IPS DF 4.7 (cell line): ENCODE data around the gene LRMDA.
"Not testable (repeated sequence)": the region's sequence is repeated elsewhere in the genome, so short reads cannot be mapped to it uniquely, and the experiment has no call there.

Source experiments
- DNase-seq: peaks from one replicate; pipeline ENCODE4 v3.0.0-alpha.2; 2013; ENCODE audit warnings: low spot score; ENCODE audit errors: extremely low read depth

The LRMDA gene

DNA sequence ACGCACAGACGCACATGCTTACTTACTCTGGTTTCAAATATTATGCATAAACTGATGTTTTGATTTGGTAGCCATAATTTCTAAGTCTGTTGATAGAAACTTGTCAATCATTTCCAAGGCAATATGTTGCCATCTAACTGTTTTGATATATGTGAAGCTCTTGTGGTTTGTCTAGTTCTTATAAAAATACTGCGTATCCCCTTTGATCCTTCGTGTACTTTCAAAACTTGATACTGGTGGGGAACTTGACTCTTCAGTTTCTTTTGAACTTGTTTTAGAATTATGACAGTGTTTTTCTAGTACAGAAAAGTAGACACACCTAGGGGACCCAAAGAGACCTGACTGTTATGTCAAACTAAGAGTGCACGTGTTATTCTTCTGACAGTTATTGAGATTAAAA is 708.0 kb downstream of the LRMDA start:
- DNase-seq: no peak

DNA sequence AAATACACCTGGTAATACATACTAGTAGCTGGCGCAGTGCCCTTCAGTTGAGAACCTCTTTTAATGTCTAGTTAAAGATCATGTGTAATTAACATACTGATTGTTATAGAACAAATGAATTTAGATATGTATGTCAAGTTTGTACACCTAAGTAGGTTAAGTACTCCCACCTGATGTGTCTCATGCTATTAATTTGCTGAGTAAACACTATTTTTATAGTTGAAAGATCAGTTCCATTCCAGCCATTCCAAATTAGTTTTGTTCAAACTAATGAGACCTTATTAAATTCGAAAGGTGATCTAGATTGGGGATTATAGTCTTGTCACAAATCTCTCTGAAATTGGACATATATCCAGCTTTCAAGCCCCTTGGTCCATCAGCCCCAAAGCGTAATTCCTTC is 710.0 kb downstream of the LRMDA start:
- DNase-seq: no peak

DNA sequence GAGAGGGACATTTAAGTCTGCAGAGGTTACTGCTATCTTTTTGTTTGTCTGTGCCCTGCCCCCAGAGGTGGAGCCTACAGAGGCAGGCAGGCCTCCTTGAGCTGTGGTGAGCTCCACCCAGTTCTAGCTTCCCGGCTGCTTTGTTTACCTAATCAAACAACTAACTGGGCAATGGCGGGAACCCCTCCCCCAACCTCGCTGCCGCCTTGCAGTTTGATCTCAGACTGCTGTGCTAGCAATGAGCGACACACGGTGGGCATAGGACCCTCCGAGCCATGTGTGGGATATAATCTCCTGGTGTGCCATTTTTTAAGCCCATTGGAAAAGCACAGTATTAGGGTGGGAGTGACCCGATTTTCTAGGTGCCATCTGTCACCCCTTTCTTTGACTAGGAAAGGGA is 716.8 kb downstream of the LRMDA start:
- not testable (repeated sequence) for DNase-seq

- DNase-seq: no peak
Observed at GRCh38 chr10:76149182-76149581, 717.8 kb downstream of the LRMDA start.

GRCh38 chr10:76149602-76150138 is 718.2 kb downstream of the LRMDA start:
- DNase-seq: no peak

GRCh38 chr10:76150139-76150875 is 718.9 kb downstream of the LRMDA start:
- no peak for DNase-seq

- no peak for DNase-seq
Observed at GRCh38 chr10:76150876-76151288, 719.5 kb downstream of the LRMDA start.

GRCh38 chr10:76152186-76152585 is 720.8 kb downstream of the LRMDA start:
- no peak for DNase-seq

- DNase-seq: no peak
Observed at GRCh38 chr10:76155961-76156360, 724.5 kb downstream of the LRMDA start.

DNA sequence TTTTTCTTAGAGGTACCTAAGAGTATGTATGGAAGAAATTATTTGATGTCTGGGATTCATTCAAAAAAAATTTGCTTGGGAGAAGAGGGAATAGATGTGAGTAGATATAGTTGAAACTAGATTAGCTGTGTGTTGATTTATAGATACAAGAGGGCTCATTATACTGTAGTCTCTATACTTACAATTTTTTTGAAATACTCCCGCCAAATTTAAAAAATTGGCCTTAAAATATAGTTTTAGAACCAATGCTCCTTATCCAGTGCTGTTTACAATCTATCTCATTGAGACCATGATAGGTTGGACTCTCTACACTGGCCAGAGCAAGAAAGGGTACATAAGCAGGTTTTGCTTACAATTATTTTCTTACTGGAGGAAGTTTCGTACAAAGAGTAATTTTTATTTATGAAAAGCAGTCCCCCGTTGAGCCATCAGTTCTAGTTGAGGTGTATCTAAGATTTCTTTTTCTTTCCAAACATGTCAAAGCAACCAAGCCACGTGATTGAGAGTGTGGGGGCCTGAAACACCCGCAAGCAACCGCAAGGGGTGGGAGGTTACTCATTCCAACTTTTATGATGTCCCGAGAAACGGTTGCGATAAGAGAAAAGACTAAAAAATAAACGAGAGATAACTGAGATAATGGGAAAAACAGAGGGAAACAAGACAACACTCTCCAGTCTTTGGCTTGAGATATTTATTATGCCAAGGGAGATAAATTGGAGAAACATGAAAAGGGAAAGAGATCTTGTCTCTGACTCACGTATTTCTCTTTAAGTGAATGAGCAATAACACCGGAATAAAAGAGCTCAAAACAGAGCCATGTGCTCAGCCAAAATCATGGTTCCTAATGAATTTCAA is 729.2 kb downstream of the LRMDA start:
- DNase-seq: no peak

DNA sequence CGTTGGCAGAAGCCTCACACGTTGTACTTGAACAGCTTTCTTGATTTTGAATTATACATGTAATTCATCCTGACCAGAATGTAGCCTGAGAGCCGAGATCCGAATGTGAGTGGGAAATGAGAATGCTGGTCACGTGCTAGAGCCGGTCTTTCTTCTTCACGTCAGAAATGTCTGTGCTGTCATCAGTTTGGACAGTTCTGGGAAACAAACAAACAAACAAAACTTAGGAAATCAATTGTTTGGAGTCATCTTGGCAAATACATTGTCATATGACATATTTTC is 729.8 kb downstream of the LRMDA start:
- DNase-seq: no peak

GRCh38 chr10:76168437-76168836 is 737.0 kb downstream of the LRMDA start:
- no peak for DNase-seq

- no peak for DNase-seq
Observed at GRCh38 chr10:76169246-76169645, 737.8 kb downstream of the LRMDA start.

- no peak for DNase-seq
Observed at GRCh38 chr10:76172020-76172419, 740.6 kb downstream of the LRMDA start.

GRCh38 chr10:76175533-76176165 is 744.2 kb downstream of the LRMDA start:
- DNase-seq: no peak

GRCh38 chr10:76176166-76176550 is 744.7 kb downstream of the LRMDA start:
- no peak for DNase-seq

- DNase-seq: no peak
Observed at GRCh38 chr10:76177936-76178335, 746.5 kb downstream of the LRMDA start.

GRCh38 chr10:76178532-76179292 is 747.3 kb downstream of the LRMDA start:
- no peak for DNase-seq

DNA sequence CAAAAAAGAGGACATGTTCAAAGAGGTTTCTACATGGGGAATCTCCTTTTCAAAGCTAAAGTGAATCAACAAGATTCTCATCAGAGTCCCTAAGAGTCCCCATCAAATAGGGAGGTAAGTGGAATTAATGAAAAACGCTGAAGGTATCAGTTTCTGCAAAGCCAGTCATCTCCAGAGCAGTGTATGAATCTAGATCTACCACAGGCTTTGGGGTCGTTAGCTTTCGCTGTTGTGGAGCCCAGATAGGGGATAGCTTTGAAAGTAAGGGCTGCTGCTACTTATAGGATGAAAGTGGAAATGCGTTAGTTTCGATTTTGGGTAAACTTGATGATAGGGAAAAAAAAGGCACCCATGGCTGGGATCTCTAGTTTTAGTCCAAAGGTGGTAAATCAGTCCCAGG is 748.4 kb downstream of the LRMDA start:
- no peak for DNase-seq

DNA sequence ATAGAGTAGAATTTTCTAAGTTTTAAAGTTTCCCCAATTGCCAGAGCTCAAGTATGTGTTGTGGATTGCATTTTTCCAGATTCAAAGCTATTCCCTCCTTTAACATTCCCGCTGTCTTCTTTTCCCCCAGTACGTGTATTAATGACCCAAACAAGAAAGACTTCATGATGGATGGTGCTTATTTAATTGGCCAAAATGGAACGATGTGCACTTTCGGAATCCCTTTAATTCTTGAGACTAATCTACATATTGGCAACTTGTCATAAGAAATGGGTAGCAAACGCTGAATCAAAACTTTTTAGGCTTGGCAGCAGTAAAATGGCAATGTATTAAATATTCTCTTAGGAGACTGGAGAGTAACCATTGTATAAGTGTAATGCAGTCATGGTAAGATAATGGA is 753.2 kb downstream of the LRMDA start:
- DNase-seq: no peak

DNA sequence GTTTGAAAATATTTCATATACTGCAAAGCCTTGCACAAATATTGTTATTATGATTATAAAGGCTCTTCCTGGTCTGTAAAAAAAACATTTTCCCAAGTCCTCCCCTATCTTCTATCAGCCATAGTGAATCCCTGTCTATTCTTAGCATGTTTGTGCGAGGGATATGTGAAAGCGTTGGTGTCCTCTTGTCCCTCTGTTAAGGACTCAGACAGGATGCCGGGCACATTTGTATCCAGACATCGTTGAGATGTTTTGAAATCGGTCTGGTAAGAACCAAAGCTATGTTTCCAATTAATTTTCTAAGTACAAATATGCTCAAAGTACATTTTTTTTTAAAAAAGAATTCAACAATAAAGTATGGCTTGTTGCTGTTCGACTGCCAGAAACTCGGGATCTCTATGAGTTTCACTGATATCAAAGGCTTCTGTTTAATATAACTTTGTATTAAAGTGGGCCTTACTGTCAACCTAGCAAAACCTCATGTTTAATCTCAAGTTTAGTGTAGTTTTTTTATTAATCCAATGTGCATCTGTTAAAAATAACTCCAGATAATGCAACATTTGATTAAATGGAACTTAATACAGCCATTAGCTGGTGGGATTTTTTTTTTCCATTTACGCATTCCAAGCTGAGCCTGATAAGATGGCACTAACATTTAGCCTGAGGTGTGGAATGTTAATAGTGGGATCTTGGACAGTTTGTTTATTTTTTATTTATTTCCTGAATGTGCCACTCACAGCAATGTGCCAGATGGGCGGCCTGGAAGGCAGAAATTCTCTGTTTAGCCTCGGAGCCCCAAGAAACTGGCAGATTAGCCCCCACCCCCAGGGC is 754.3 kb downstream of the LRMDA start:
- DNase-seq: no peak
